GM12878 (cell line): ENCODE results near the gene TACC3. TPM values are rescaled to one million over a fixed set of nuclear protein-coding genes. Genes with fewer than 3 reads are reported as not detected.

Experiments used
- BACH1 ChIP-seq: fragments of 450-650 bp; IDR thresholded peaks from 2 replicates; pipeline ENCODE4 v1.6.1; 2017; ENCODE audit warnings: mild to moderate bottlenecking, borderline replicate concordance
- HDAC2 ChIP-seq: fragments of 200-600 bp; sonication (generic); IDR thresholded peaks from 2 replicates; pipeline ENCODE4 v1.6.1; 2017
- RB1 ChIP-seq: fragments of 450-650 bp; formaldehyde crosslinking; IDR thresholded peaks from 2 replicates; pipeline ENCODE4 v1.6.1; 2017; ENCODE audit warnings: mild to moderate bottlenecking, borderline replicate concordance
- SUZ12 ChIP-seq: fragments of 200-600 bp; sonication (generic); IDR thresholded peaks from one replicate; pipeline ENCODE4 v1.6.1; 2018; ENCODE audit warnings: antibody characterized with exemption, mild to moderate bottlenecking; ENCODE audit not compliant: unreplicated experiment
- polyA plus RNA-seq, 11 experiments: library from polyadenylated mRNA; depleted of rRNA in 4 of 11; unstranded in 6 of 11; stranded (reverse) in 5 of 11; fragments of >200 nt; fragmentation: Nextera tagmentation in 4 of 11; fragmentation: Illumina TruSeq in 1 of 11; extraction: Ambion mirVana in 4 of 11; extraction: Trizol in 1 of 11; gene quantifications; 1 replicate in 1 of 11; 2 replicates in 10 of 11; pipeline versions ENCODE4 v1.2.1 to v1.2.3, GENCODE V29; 2011 to 2016; ENCODE audit warnings: inconsistent platforms in 2 of 11, missing spikeins in 2 of 11, low read depth in 1 of 11
- total RNA-seq, 4 experiments: library from RNA; depleted of rRNA in 3 of 4; stranded (reverse); fragments of >200 nt in 3 of 4; fragmentation: Illumina TruSeq in 1 of 4; extraction: Trizol in 1 of 4; gene quantifications; 2 replicates each; pipeline versions ENCODE4 v1.2.1 to v1.2.3, GENCODE V29; 2013 to 2021
- TF ChIP-seq, protein P1 (sequence below): IDR thresholded peaks from 2 replicates; pipeline ENCODE4 v1.6.1; 2012; ENCODE audit warnings: improper control_type of control experiment, low read depth, low read length; ENCODE audit not compliant: insufficient replicate concordance

The TACC3 gene
- total and polyA plus RNA-seq, 10 of the 15 experiments (the other 5 are each of a cell fraction or from before 2014, with no cell fraction given), result 2.8 to 121 (median 73.3) TPM

DNA sequence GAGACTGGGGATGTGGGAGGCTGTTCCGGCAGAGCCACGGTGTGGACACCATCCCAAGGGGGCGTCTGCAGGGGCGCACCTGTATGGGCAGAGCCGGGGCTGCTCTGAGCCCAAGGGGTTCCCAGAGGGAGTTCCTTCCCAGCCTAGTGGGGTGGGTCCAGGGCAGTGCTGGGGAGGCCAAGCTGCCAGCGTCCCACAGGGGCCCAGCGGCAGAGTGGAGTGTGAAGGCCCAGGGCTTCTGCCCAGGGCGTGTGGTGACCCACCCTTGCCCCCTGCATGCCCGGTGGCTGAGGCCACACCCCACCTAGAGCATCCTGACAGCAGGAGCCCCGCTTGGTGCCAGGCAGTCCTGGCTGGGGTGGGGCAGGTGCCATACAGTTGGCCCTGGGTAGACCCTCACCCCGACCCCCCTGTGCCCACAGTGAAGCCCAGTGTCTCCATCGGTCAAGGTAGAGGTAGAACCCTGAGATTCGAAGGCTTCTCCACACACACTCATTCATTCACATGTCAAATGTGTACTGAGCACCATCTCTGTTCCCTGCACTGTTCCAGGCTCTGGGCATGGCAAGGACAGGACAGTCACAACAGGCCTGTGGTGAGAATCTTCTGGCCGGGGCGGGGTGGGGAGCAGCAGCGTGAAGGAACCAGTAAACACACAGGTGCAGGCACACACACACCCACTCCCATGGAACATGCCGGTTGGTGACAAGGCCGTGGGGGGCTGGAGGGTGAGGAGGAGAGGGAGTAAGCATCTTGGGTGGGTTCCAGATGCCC is 29.2 kb downstream of the TACC3 start (continued):
- TF ChIP-seq, protein P1, sequence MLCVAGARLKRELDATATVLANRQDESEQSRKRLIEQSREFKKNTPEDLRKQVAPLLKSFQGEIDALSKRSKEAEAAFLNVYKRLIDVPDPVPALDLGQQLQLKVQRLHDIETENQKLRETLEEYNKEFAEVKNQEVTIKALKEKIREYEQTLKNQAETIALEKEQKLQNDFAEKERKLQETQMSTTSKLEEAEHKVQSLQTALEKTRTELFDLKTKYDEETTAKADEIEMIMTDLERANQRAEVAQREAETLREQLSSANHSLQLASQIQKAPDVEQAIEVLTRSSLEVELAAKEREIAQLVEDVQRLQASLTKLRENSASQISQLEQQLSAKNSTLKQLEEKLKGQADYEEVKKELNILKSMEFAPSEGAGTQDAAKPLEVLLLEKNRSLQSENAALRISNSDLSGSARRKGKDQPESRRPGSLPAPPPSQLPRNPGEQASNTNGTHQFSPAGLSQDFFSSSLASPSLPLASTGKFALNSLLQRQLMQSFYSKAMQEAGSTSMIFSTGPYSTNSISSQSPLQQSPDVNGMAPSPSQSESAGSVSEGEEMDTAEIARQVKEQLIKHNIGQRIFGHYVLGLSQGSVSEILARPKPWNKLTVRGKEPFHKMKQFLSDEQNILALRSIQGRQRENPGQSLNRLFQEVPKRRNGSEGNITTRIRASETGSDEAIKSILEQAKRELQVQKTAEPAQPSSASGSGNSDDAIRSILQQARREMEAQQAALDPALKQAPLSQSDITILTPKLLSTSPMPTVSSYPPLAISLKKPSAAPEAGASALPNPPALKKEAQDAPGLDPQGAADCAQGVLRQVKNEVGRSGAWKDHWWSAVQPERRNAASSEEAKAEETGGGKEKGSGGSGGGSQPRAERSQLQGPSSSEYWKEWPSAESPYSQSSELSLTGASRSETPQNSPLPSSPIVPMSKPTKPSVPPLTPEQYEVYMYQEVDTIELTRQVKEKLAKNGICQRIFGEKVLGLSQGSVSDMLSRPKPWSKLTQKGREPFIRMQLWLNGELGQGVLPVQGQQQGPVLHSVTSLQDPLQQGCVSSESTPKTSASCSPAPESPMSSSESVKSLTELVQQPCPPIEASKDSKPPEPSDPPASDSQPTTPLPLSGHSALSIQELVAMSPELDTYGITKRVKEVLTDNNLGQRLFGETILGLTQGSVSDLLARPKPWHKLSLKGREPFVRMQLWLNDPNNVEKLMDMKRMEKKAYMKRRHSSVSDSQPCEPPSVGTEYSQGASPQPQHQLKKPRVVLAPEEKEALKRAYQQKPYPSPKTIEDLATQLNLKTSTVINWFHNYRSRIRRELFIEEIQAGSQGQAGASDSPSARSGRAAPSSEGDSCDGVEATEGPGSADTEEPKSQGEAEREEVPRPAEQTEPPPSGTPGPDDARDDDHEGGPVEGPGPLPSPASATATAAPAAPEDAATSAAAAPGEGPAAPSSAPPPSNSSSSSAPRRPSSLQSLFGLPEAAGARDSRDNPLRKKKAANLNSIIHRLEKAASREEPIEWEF, result no peak
- TF ChIP-seq RB1 (no peak), BACH1 (no peak), HDAC2 (no peak), SUZ12 (no peak)
